NT2/D1 (cell line): Measurements from ENCODE around the gene SRSF7.

Experiments used
- SUZ12 ChIP-seq: IDR thresholded peaks from 2 replicates; pipeline ENCODE4 v1.6.1; 2011; ENCODE audit not compliant: insufficient read length, insufficient read depth; ENCODE audit errors: extremely low read depth
- YY1 ChIP-seq: IDR thresholded peaks from 2 replicates; pipeline ENCODE4 v1.6.1; 2011; ENCODE audit not compliant: insufficient read length, insufficient read depth
- ZNF274 ChIP-seq: IDR thresholded peaks from 2 replicates; pipeline ENCODE4 v1.6.1; 2011; ENCODE audit warnings: mild to moderate bottlenecking, low read depth, low read length

GRCh38 chr2:38775921-38776225 lies 24.7 kb upstream of the SRSF7 start:
- no peak for TF ChIP-seq YY1
- TF ChIP-seq ZNF274, result no peak
- TF ChIP-seq SUZ12, result no peak
